ENCODE data around the gene CRYAA. TPM values are rescaled to one million over a fixed set of nuclear protein-coding genes. Genes with fewer than 3 reads are reported as not detected.
"Not testable (repeated sequence)": the region's sequence is repeated elsewhere in the genome, so short reads cannot be mapped to it uniquely, and the experiment has no call there.

The CRYAA gene
- total and polyA plus RNA-seq, 7 experiments from 2014 or later = not detected

GRCh38 chr21:43169230-43169886 lies 550 bp downstream of the CRYAA start:
- H3K27ac ChIP-seq (ENCODE audit: low read depth, low read length); H3K4me3 Mint-ChIP-seq; H3K4me3 ChIP-seq (ENCODE audit: low read length); H3K27ac Mint-ChIP-seq; H3K9me3 Mint-ChIP-seq; H3K36me3 ChIP-seq (ENCODE audit: control insufficient read depth in 2 of 3, insufficient read depth in 3 of 3, low read length in 3 of 3); CTCF ChIA-PET; H3K9me3 ChIP-seq (ENCODE audit: control insufficient read depth in 2 of 3, low read length in 3 of 3); H3K36me3 Mint-ChIP-seq; DNase-seq; intact Hi-C loops (cut with micrococcal nuclease); H3K27me3 Mint-ChIP-seq; ATAC-seq; H3K27me3 ChIP-seq (ENCODE audit: control insufficient read depth in 2 of 2, insufficient read depth in 2 of 2, low read length in 2 of 2); POLR2A ChIA-PET; H3K4me1 Mint-ChIP-seq; H3K4me1 ChIP-seq (ENCODE audit: control insufficient read depth in 2 of 2, insufficient read depth in 2 of 2, low read length in 2 of 2): not testable (repeated sequence)

- H3K27me3 ChIP-seq (ENCODE audit: control insufficient read depth in 2 of 2, insufficient read depth in 2 of 2, low read length in 2 of 2); H3K36me3 Mint-ChIP-seq; H3K4me1 Mint-ChIP-seq; H3K27ac Mint-ChIP-seq; CTCF ChIA-PET; H3K9me3 Mint-ChIP-seq; DNase-seq; intact Hi-C loops (cut with micrococcal nuclease); ATAC-seq; H3K27ac ChIP-seq (ENCODE audit: low read depth, low read length); H3K9me3 ChIP-seq (ENCODE audit: control insufficient read depth in 2 of 3, low read length in 3 of 3); H3K4me3 Mint-ChIP-seq; POLR2A ChIA-PET; H3K4me1 ChIP-seq (ENCODE audit: control insufficient read depth in 2 of 2, insufficient read depth in 2 of 2, low read length in 2 of 2); H3K4me3 ChIP-seq (ENCODE audit: low read length); H3K36me3 ChIP-seq (ENCODE audit: control insufficient read depth in 2 of 3, insufficient read depth in 3 of 3, low read length in 3 of 3); H3K27me3 Mint-ChIP-seq: not testable (repeated sequence)
Measured at GRCh38 chr21:43169891-43170290, 1.1 kb downstream of the CRYAA start.

GRCh38 chr21:43172812-43173211 lies 4.0 kb downstream of the CRYAA start:
- H3K27ac Mint-ChIP-seq; H3K4me1 ChIP-seq (ENCODE audit: control insufficient read depth in 2 of 2, insufficient read depth in 2 of 2, low read length in 2 of 2); POLR2A ChIA-PET; H3K4me1 Mint-ChIP-seq; H3K4me3 Mint-ChIP-seq; H3K27ac ChIP-seq (ENCODE audit: low read depth, low read length); H3K9me3 Mint-ChIP-seq; DNase-seq; H3K36me3 Mint-ChIP-seq; H3K27me3 Mint-ChIP-seq; H3K4me3 ChIP-seq (ENCODE audit: low read length); H3K27me3 ChIP-seq (ENCODE audit: control insufficient read depth in 2 of 2, insufficient read depth in 2 of 2, low read length in 2 of 2); H3K36me3 ChIP-seq (ENCODE audit: control insufficient read depth in 2 of 3, insufficient read depth in 3 of 3, low read length in 3 of 3); CTCF ChIA-PET; intact Hi-C loops (cut with micrococcal nuclease); ATAC-seq; H3K9me3 ChIP-seq (ENCODE audit: control insufficient read depth in 2 of 3, low read length in 3 of 3): not testable (repeated sequence)

- H3K4me1 Mint-ChIP-seq; H3K4me1 ChIP-seq (ENCODE audit: control insufficient read depth in 2 of 2, insufficient read depth in 2 of 2, low read length in 2 of 2); H3K27me3 ChIP-seq (ENCODE audit: control insufficient read depth in 2 of 2, insufficient read depth in 2 of 2, low read length in 2 of 2); ATAC-seq; H3K27me3 Mint-ChIP-seq; H3K9me3 ChIP-seq (ENCODE audit: control insufficient read depth in 2 of 3, low read length in 3 of 3); DNase-seq; H3K27ac Mint-ChIP-seq; intact Hi-C loops (cut with micrococcal nuclease); H3K36me3 Mint-ChIP-seq; H3K9me3 Mint-ChIP-seq; POLR2A ChIA-PET; H3K27ac ChIP-seq (ENCODE audit: low read depth, low read length); H3K4me3 Mint-ChIP-seq; H3K36me3 ChIP-seq (ENCODE audit: control insufficient read depth in 2 of 3, insufficient read depth in 3 of 3, low read length in 3 of 3); CTCF ChIA-PET; H3K4me3 ChIP-seq (ENCODE audit: low read length): not testable (repeated sequence)
Measured at GRCh38 chr21:43173438-43173837, 4.6 kb downstream of the CRYAA start.

- H3K4me1 ChIP-seq (ENCODE audit: control insufficient read depth in 2 of 2, insufficient read depth in 2 of 2, low read length in 2 of 2); intact Hi-C loops (cut with micrococcal nuclease); H3K9me3 Mint-ChIP-seq; H3K27ac Mint-ChIP-seq; DNase-seq; CTCF ChIA-PET; H3K27me3 ChIP-seq (ENCODE audit: control insufficient read depth in 2 of 2, insufficient read depth in 2 of 2, low read length in 2 of 2); H3K9me3 ChIP-seq (ENCODE audit: control insufficient read depth in 2 of 3, low read length in 3 of 3); H3K27ac ChIP-seq (ENCODE audit: low read depth, low read length); H3K4me1 Mint-ChIP-seq; H3K36me3 Mint-ChIP-seq; H3K4me3 Mint-ChIP-seq; H3K4me3 ChIP-seq (ENCODE audit: low read length); H3K36me3 ChIP-seq (ENCODE audit: control insufficient read depth in 2 of 3, insufficient read depth in 3 of 3, low read length in 3 of 3); POLR2A ChIA-PET; H3K27me3 Mint-ChIP-seq; ATAC-seq: not testable (repeated sequence)
Measured at GRCh38 chr21:43173930-43174329, 5.1 kb downstream of the CRYAA start.

GRCh38 chr21:43174998-43175397 lies 6.2 kb downstream of the CRYAA start:
- H3K27ac ChIP-seq (ENCODE audit: low read depth, low read length); H3K4me1 ChIP-seq (ENCODE audit: control insufficient read depth in 2 of 2, insufficient read depth in 2 of 2, low read length in 2 of 2); POLR2A ChIA-PET; CTCF ChIA-PET; H3K9me3 Mint-ChIP-seq; H3K4me3 Mint-ChIP-seq; H3K9me3 ChIP-seq (ENCODE audit: control insufficient read depth in 2 of 3, low read length in 3 of 3); H3K27ac Mint-ChIP-seq; H3K4me1 Mint-ChIP-seq; H3K4me3 ChIP-seq (ENCODE audit: low read length); H3K36me3 ChIP-seq (ENCODE audit: control insufficient read depth in 2 of 3, insufficient read depth in 3 of 3, low read length in 3 of 3); DNase-seq; H3K27me3 Mint-ChIP-seq; H3K36me3 Mint-ChIP-seq; intact Hi-C loops (cut with micrococcal nuclease); H3K27me3 ChIP-seq (ENCODE audit: control insufficient read depth in 2 of 2, insufficient read depth in 2 of 2, low read length in 2 of 2); ATAC-seq: not testable (repeated sequence)

GRCh38 chr21:43176621-43177020 lies 7.8 kb downstream of the CRYAA start:
- intact Hi-C loops (cut with micrococcal nuclease); H3K27me3 ChIP-seq (ENCODE audit: control insufficient read depth in 2 of 2, insufficient read depth in 2 of 2, low read length in 2 of 2); POLR2A ChIA-PET; H3K36me3 ChIP-seq (ENCODE audit: control insufficient read depth in 2 of 3, insufficient read depth in 3 of 3, low read length in 3 of 3); CTCF ChIA-PET; H3K27ac ChIP-seq (ENCODE audit: low read depth, low read length); H3K36me3 Mint-ChIP-seq; H3K9me3 Mint-ChIP-seq; H3K27ac Mint-ChIP-seq; H3K4me1 Mint-ChIP-seq; H3K4me1 ChIP-seq (ENCODE audit: control insufficient read depth in 2 of 2, insufficient read depth in 2 of 2, low read length in 2 of 2); H3K9me3 ChIP-seq (ENCODE audit: control insufficient read depth in 2 of 3, low read length in 3 of 3); DNase-seq; H3K27me3 Mint-ChIP-seq; H3K4me3 Mint-ChIP-seq; H3K4me3 ChIP-seq (ENCODE audit: low read length): not testable (repeated sequence)
- peak; percentile 83 for ATAC-seq
